ENCODE data around the gene EXOC4.
"Not testable (repeated sequence)": the region's sequence is repeated elsewhere in the genome, so short reads cannot be mapped to it uniquely, and the experiment has no call there.

The EXOC4 gene

GRCh38 chr7:133252858-133253518 is at the start of gene EXOC4:
Gene EXOC4, plus strand, starts transcription at chr7:133253078.
- peak; percentile 81 for DNase-seq (ENCODE audit: low read depth)

- DNase-seq (ENCODE audit: low read depth): no peak
Measured at GRCh38 chr7:133203490-133203889, 49.4 kb upstream of the EXOC4 start.

GRCh38 chr7:133207687-133208086 is 45.2 kb upstream of the EXOC4 start:
- DNase-seq (ENCODE audit: low read depth): no peak

GRCh38 chr7:133210817-133211216 is 42.1 kb upstream of the EXOC4 start:
- DNase-seq (ENCODE audit: low read depth): not testable (repeated sequence)

- not testable (repeated sequence) for DNase-seq (ENCODE audit: low read depth)
Measured at GRCh38 chr7:133213772-133214171, 39.1 kb upstream of the EXOC4 start.

- DNase-seq (ENCODE audit: low read depth): no peak
Measured at GRCh38 chr7:133217773-133218172, 35.1 kb upstream of the EXOC4 start.

- DNase-seq (ENCODE audit: low read depth): no peak
Measured at GRCh38 chr7:133230591-133231194, 22.2 kb upstream of the EXOC4 start.

- no peak for DNase-seq (ENCODE audit: low read depth)
Measured at GRCh38 chr7:133233142-133233541, 19.7 kb upstream of the EXOC4 start.

GRCh38 chr7:133234961-133235875 is 17.7 kb upstream of the EXOC4 start:
- no peak for DNase-seq (ENCODE audit: low read depth)

- DNase-seq (ENCODE audit: low read depth): no peak
Measured at GRCh38 chr7:133237545-133237944, 15.3 kb upstream of the EXOC4 start.

- DNase-seq (ENCODE audit: low read depth): no peak
Measured at GRCh38 chr7:133240302-133240701, 12.6 kb upstream of the EXOC4 start.

- no peak for DNase-seq (ENCODE audit: low read depth)
Measured at GRCh38 chr7:133246558-133246957, 6.3 kb upstream of the EXOC4 start.

- DNase-seq (ENCODE audit: low read depth): no peak
Measured at GRCh38 chr7:133248901-133249300, 4.0 kb upstream of the EXOC4 start.

- no peak for DNase-seq (ENCODE audit: low read depth)
Measured at GRCh38 chr7:133252506-133252857, 396 bp upstream of the EXOC4 start.

GRCh38 chr7:133253519-133253875 is 619 bp downstream of the EXOC4 start:
- DNase-seq (ENCODE audit: low read depth): no peak

- DNase-seq (ENCODE audit: low read depth): no peak
Measured at GRCh38 chr7:133255486-133255885, 2.6 kb downstream of the EXOC4 start.

GRCh38 chr7:133258174-133258573 is 5.3 kb downstream of the EXOC4 start:
- DNase-seq (ENCODE audit: low read depth): no peak

- DNase-seq (ENCODE audit: low read depth): no peak
Measured at GRCh38 chr7:133265821-133266220, 12.9 kb downstream of the EXOC4 start.

GRCh38 chr7:133268355-133268754 is 15.5 kb downstream of the EXOC4 start:
- DNase-seq (ENCODE audit: low read depth): no peak

- DNase-seq (ENCODE audit: low read depth): no peak
Measured at GRCh38 chr7:133272336-133272735, 19.5 kb downstream of the EXOC4 start.

- DNase-seq (ENCODE audit: low read depth): no peak
Measured at GRCh38 chr7:133273227-133273626, 20.3 kb downstream of the EXOC4 start.

- DNase-seq (ENCODE audit: low read depth): no peak
Measured at GRCh38 chr7:133274265-133274664, 21.4 kb downstream of the EXOC4 start.

- no peak for DNase-seq (ENCODE audit: low read depth)
Measured at GRCh38 chr7:133275008-133275407, 22.1 kb downstream of the EXOC4 start.
